Right ventricle myocardium superior (tissue), 1 donor: Measurements from ENCODE around the gene USP17L25. TPM values are rescaled to one million over a fixed set of nuclear protein-coding genes. Genes with fewer than 3 reads are reported as not detected.
"Not testable (repeated sequence)": the region's sequence is repeated elsewhere in the genome, so short reads cannot be mapped to it uniquely, and the experiment has no call there.

Experiments used
- ATAC-seq: fragments of 200-7000 bp; cut with Tn5 transposase; one replicate; pipeline ENCODE4 v1.9.1; 2020; ENCODE audit warnings: mild to moderate bottlenecking; ENCODE audit not compliant: poor library complexity
- DNase-seq: peaks from one replicate; pipeline ENCODE4 v3.0.0-alpha.2; 2020
- intact Hi-C: fragments of 100-400 bp; cut with DNase I; formaldehyde crosslinking; loops from one replicate; pipeline ENCODE4 v1.11.2; 2022
- long read RNA-seq: library from polyadenylated mRNA; unstranded; transcript quantifications from one replicate; pipeline ENCODE4 v2.0.0, GENCODE V29; 2021
- total RNA-seq: library from RNA; stranded (reverse); fragmentation: NEBNext Ultra II Directional; extraction: Animal tissue kit (Norgen Biotek cat#: 25700); gene quantifications from one replicate; pipeline ENCODE4 v1.2.1, GENCODE V29; 2021
- donor health status: DM: no; HTN: yes; CAD: no; lungs with severe emphysema.

USP17L25 gene, protein sequence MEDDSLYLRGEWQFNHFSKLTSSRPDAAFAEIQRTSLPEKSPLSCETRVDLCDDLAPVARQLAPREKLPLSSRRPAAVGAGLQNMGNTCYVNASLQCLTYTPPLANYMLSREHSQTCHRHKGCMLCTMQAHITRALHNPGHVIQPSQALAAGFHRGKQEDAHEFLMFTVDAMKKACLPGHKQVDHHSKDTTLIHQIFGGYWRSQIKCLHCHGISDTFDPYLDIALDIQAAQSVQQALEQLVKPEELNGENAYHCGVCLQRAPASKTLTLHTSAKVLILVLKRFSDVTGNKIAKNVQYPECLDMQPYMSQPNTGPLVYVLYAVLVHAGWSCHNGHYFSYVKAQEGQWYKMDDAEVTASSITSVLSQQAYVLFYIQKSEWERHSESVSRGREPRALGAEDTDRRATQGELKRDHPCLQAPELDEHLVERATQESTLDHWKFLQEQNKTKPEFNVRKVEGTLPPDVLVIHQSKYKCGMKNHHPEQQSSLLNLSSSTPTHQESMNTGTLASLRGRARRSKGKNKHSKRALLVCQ
- not detected for total RNA-seq
- long read RNA-seq = 0 reads

DNA sequence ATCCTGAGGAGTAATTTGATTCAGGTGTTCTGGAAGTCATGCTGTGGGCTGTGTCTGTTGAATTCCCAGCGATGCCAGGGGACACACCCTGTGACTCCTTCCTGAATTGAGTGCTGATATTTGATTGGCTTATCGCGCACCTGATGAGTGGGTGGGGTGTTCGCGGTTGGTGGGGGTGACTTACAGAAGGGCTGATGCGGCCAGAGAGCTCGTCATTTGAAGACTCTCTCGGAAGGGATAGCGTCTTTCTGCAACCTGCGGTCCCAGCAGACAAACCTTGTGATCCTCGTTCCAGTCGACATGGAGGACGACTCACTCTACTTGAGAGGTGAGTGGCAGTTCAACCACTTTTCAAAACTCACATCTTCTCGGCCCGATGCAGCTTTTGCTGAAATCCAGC, at the start of gene USP17L25:
USP17L25 (plus strand) TSS at position 301 of the 400 bp plus-strand sequence; CDS start at position 301, 0 bp downstream.
- ATAC-seq = not testable (repeated sequence)

GRCh38 chr4:9324191-9324590, 5.5 kb upstream of the USP17L25 start:
- ATAC-seq, DNase-seq, intact Hi-C loops: not testable (repeated sequence)

More for the DNA sequence above, at the start of gene USP17L25:
- DNase-seq, intact Hi-C loops: not testable (repeated sequence)

GRCh38 chr4:9324865-9325264, 4.8 kb upstream of the USP17L25 start, which contains the start of gene USP17L24:
TSS of gene USP17L24 (plus strand) at chr4:9325165. CDS start at chr4:9325165, 0 bp downstream.
- ATAC-seq, intact Hi-C loops, DNase-seq: not testable (repeated sequence)

DNA sequence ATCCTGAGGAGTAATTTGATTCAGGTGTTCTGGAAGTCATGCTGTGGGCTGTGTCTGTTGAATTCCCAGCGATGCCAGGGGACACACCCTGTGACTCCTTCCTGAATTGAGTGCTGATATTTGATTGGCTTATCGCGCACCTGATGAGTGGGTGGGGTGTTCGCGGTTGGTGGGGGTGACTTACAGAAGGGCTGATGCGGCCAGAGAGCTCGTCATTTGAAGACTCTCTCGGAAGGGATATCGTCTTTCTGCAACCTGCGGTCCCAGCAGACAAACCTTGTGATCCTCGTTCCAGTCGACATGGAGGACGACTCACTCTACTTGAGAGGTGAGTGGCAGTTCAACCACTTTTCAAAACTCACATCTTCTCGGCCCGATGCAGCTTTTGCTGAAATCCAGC, 4.6 kb downstream of the USP17L25 start, which contains the start of gene USP17L26:
USP17L26 (plus strand) TSS at position 301 of the 400 bp plus-strand sequence; CDS start at position 301, 0 bp downstream.
- DNase-seq, intact Hi-C loops, ATAC-seq: not testable (repeated sequence)

- intact Hi-C loops, ATAC-seq, DNase-seq: not testable (repeated sequence)
These were observed 9.4 kb downstream of the USP17L25 start, which contains the start of gene USP17L5 for GRCh38 chr4:9339103-9339502. TSS of gene USP17L5 (plus strand) at chr4:9339403. CDS start at chr4:9339403, 0 bp downstream.

DNA sequence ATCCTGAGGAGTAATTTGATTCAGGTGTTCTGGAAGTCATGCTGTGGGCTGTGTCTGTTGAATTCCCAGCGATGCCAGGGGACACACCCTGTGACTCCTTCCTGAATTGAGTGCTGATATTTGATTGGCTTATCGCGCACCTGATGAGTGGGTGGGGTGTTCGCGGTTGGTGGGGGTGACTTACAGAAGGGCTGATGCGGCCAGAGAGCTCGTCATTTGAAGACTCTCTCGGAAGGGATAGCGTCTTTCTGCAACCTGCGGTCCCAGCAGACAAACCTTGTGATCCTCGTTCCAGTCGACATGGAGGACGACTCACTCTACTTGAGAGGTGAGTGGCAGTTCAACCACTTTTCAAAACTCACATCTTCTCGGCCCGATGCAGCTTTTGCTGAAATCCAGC, 14.1 kb downstream of the USP17L25 start, which contains the start of gene USP17L27:
USP17L27 (plus strand) TSS at position 301 of the 400 bp plus-strand sequence; CDS start at position 301, 0 bp downstream.
- ATAC-seq, intact Hi-C loops, DNase-seq: not testable (repeated sequence)

- DNase-seq, ATAC-seq, intact Hi-C loops: not testable (repeated sequence)
These were observed 18.9 kb downstream of the USP17L25 start, which contains the start of gene USP17L28 for GRCh38 chr4:9348593-9348992. TSS of gene USP17L28 (plus strand) at chr4:9348893. CDS start at chr4:9348893, 0 bp downstream.

DNA sequence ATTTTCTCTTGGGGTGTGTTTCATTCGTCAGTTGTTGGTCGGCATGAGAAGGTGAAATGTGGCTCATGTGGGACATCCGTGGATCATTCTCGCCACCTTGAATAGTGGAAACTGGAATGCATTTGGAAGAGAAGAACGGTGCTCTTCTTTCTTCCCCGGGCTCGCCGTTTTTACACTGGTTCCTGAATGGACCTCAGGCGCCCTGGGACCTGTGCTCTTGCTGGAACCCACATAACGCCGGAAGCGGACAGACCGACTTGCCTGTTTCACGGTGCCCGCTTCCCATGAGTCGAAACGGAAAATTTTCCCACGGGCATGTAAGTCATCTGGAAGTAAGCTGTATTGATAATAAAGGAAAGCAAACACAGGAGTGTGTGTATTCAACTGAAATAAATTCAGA, 21.2 kb downstream of the USP17L25 start:
- intact Hi-C loops, DNase-seq, ATAC-seq: not testable (repeated sequence)

- DNase-seq, intact Hi-C loops, ATAC-seq: not testable (repeated sequence)
These were observed 23.6 kb downstream of the USP17L25 start, which contains the start of gene USP17L29 for GRCh38 chr4:9353338-9353737. TSS of gene USP17L29 (plus strand) at chr4:9353638. CDS start at chr4:9353638, 0 bp downstream.

GRCh38 chr4:9362829-9363228, 33.1 kb downstream of the USP17L25 start, which contains the start of gene USP17L30:
TSS of gene USP17L30 (plus strand) at chr4:9363129. CDS start at chr4:9363129, 0 bp downstream.
- DNase-seq, intact Hi-C loops, ATAC-seq: not testable (repeated sequence)

DNA sequence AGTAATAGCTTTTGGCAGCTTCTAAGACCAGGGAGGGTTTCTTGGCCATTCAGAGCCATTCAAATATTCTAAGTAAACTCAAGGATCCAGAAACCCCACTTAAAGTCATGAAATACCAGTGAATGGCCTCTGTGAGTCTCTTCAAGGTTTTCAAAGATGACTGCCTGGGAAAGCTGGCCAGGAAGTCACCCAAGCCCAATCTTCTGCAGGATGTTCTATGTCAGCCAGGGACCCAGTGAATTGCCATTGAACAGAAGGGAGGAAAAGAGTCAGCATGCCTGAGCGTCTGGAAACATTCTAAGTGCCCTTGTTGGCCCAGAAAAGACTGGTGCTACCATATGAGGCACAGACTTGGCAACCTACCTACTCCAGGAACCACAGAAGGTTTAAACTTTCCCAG, 50.2 kb downstream of the USP17L25 start:
- intact Hi-C loops, ATAC-seq, DNase-seq: not testable (repeated sequence)

Other genes with a start within 250 kb of the USP17L25 start
- gene FAM90A26, start 159.5 kb upstream of the USP17L25 start, total RNA-seq = not detected
- gene USP17L10, start 119.3 kb upstream of the USP17L25 start, total RNA-seq = not detected
- gene USP17L11, start 114.5 kb upstream of the USP17L25 start, total RNA-seq = not detected
- not detected for gene USP17L12, start 109.8 kb upstream of the USP17L25 start, total RNA-seq
- not detected for gene USP17L13, start 105.0 kb upstream of the USP17L25 start, total RNA-seq
- gene USP17L15, start 95.5 kb upstream of the USP17L25 start, total RNA-seq = not detected
- gene USP17L17, start 86.0 kb upstream of the USP17L25 start, total RNA-seq = not detected
- gene USP17L18, start 81.3 kb upstream of the USP17L25 start, total RNA-seq = not detected
- not detected for gene USP17L19, start 76.5 kb upstream of the USP17L25 start, total RNA-seq
- not detected for gene USP17L20, start 71.8 kb upstream of the USP17L25 start, total RNA-seq
- gene USP17L21, start 67.0 kb upstream of the USP17L25 start, total RNA-seq = not detected
- gene USP17L22, start 62.3 kb upstream of the USP17L25 start, total RNA-seq = not detected
- gene USP17L24, start 4.7 kb upstream of the USP17L25 start, total RNA-seq = not detected
- gene USP17L26, start 4.7 kb downstream of the USP17L25 start, total RNA-seq = not detected
- gene USP17L5, start 9.5 kb downstream of the USP17L25 start, total RNA-seq = not detected
- not detected for gene USP17L27, start 14.2 kb downstream of the USP17L25 start, total RNA-seq
- gene USP17L28, start 19.0 kb downstream of the USP17L25 start, total RNA-seq = not detected
- not detected for gene USP17L29, start 23.7 kb downstream of the USP17L25 start, total RNA-seq
- not detected for gene USP17L30, start 33.2 kb downstream of the USP17L25 start, total RNA-seq
- gene DEFB131A, start 114.5 kb downstream of the USP17L25 start, total RNA-seq = not detected